Measurements from ENCODE around the gene TM9SF4.

Gene TM9SF4

DNA sequence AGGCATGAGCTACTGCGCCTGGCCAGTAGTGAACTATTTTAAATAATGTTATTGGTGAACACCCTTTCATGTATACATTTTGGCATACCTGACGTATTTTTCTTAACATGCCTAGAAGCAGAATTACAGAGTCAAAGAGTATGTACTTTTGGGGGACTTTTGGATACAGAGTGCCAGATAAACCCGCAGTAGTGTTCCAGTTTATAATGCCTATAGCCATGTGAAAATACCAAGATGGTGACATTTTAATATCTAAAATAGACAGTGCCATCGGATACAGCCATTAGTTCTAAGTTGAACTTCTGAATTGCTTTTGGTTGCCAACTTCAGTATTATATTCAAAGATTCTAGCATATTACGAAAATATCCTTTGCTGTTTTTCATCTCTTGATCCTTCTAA is 20.3 kb downstream of the TM9SF4 start:
- no peak for DNase-seq (ENCODE audit: low read depth)

- no peak for DNase-seq (ENCODE audit: low read depth)
Observed at GRCh38 chr20:32130352-32130751, 20.8 kb downstream of the TM9SF4 start.

DNA sequence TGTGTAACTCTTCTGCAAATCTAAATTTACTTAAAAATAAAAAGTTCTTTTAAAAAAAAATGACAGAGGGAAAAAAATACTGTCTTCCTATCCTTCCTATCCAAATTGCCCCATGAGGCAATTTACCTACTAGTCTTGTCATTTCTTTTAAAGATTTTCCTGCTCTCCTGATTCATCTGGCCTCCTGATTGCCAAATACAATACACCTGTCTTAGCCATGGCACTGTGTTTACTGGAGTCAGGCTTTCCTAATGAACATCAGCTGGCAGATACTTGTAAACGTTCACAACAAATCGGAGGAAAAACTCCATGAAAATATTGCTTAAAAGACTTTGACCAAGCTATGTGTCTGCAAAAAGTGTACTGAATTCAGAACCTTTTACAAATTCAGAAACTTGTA is 21.5 kb downstream of the TM9SF4 start:
- DNase-seq (ENCODE audit: low read depth) = no peak

DNA sequence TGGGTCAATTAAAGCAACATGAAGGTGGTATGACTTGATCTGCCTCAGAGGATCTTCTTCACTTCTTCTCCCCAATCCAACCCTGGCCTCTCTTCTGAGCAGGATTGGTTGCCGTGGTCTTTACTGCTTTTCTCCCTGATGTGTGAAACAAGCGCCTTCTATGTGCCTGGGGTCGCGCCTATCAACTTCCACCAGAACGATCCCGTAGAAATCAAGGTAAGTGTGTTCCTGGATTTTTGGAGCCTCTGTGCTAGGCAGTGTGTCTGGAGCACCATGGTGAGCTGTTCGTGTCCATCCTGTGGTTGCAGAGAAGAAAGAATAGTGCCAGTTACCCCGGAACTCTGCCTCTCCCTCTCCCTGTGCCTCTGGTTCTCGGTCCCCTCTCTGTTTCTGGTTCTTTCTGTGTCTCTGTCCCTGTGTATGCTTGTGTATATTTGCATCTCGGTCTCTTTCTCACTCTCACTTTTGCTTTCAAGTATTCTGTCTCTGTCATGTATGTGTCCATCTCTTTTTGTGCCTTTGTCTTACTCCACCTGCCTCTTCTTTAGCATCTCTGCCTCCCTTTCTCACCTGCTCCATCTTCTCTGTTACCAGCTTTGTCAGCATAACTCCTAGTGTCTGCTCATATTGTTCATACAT is 23.5 kb downstream of the TM9SF4 start:
- no peak for DNase-seq (ENCODE audit: low read depth)

DNA sequence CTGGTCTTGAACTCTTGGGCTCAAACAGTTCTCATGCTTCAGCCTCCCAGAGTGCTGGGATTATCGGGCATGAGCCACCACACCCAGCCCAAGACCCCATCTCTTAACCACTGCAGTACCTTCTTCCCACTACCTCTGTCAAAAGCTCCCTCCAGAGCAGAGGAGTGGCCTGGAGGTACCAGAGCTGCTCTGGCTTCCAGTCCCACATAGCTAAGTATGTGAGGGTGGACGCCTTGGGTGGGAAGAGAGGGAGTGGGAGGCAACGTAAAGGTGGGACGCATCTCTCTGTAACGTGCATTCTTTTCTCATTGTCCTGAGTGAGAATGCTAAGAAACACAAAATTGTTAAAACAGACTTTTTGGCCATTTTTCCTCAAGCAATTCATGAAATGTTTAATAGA is 24.5 kb downstream of the TM9SF4 start:
- DNase-seq (ENCODE audit: low read depth) = no peak

GRCh38 chr20:32135983-32136515 is 26.5 kb downstream of the TM9SF4 start:
- DNase-seq (ENCODE audit: low read depth) = no peak

DNA sequence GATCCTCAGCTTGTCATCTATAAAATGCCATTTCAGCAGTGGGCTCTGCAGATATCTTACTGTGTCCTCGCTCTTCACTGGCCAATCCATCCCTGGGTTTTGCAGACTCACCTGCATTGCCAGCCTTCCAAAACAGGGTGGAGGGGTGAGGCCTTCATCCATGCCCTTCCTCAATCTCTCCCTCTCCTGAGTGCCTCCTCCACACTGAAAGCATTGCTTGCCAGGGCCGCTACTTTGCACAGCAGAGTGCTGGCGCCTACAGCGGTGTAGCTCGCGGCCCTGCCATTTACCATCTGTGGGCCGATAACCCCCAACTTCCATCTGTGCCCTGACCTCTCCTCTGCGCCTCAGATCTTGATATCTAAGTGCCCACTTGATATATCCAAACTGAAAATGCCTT is 29.4 kb downstream of the TM9SF4 start:
- no peak for DNase-seq (ENCODE audit: low read depth)

- no peak for DNase-seq (ENCODE audit: low read depth)
Observed at GRCh38 chr20:32139947-32140346, 30.4 kb downstream of the TM9SF4 start.

DNA sequence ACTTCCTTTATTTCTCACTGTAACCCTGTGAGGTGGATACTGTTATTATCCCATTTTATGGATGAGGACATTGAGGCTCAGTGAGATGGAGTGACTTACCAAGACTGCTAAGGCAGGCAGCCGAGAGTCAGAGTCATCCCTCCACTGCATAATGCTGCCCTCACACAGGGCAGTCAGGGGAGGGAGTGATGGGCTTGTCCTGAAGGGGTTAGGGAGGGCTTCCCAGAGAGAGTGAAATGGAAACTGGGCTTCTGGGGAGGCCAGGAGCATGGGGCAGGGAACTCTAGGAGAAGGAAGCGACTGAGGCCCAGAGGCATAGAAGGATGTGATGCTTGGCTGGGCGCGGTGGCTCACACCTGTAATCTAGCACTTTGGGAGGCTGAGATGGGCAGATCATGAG is 31.1 kb downstream of the TM9SF4 start:
- DNase-seq (ENCODE audit: low read depth) = no peak

GRCh38 chr20:32141465-32141980 is 32.0 kb downstream of the TM9SF4 start:
- DNase-seq (ENCODE audit: low read depth) = no peak

- no peak for DNase-seq (ENCODE audit: low read depth)
Observed at GRCh38 chr20:32142088-32142487, 32.6 kb downstream of the TM9SF4 start.

DNA sequence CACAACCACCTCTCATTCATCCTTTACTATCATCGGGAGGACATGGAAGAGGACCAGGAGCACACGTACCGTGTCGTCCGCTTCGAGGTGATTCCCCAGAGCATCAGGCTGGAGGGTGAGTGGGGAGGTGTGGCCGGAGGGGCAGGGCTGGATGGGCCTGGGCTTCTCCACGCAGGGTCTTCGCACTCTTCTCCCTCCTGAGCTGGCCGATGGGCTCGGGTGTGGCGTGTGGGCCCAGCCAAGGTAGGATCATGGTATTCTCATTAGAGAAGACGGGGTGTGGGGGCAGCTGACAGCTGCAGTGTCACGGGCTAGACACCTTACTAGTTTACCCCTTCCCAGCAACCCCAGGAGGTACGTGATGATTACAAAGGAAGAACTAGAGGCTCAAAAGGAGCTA is 33.5 kb downstream of the TM9SF4 start:
- no peak for DNase-seq (ENCODE audit: low read depth)

DNA sequence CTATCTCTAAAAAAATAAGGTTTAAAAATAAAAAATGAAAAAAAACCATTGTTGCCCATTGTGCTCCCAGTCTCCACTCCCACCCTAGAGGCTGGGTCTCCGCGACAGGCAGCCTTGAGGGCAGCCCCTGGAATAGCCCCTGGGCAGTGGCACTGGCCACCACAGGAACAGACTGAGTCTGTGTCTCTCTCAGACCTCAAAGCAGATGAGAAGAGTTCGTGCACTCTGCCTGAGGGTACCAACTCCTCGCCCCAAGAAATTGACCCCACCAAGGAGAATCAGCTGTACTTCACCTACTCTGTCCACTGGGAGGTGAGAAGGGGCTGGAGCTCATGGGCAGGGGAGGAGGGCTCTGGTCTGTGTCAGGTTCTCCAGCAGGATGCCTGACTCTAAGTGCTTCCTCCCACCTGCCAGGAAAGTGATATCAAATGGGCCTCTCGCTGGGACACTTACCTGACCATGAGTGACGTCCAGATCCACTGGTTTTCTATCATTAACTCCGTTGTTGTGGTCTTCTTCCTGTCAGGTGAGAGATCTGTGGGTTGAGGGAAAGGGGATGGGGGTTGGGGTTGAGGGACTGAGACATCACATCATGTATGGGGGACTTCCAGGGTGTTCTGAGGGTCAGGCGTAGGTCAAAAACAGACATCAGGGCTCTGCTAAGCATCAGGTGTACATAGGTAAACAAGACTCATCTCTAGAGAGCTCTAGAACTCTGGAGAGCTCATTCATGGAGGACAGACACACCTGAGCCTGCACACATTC is 35.6 kb downstream of the TM9SF4 start:
- no peak for DNase-seq (ENCODE audit: low read depth)

GRCh38 chr20:32149566-32150170 is 40.2 kb downstream of the TM9SF4 start:
- no peak for DNase-seq (ENCODE audit: low read depth)

- DNase-seq (ENCODE audit: low read depth) = no peak
Observed at GRCh38 chr20:32150291-32150848, 40.9 kb downstream of the TM9SF4 start.

DNA sequence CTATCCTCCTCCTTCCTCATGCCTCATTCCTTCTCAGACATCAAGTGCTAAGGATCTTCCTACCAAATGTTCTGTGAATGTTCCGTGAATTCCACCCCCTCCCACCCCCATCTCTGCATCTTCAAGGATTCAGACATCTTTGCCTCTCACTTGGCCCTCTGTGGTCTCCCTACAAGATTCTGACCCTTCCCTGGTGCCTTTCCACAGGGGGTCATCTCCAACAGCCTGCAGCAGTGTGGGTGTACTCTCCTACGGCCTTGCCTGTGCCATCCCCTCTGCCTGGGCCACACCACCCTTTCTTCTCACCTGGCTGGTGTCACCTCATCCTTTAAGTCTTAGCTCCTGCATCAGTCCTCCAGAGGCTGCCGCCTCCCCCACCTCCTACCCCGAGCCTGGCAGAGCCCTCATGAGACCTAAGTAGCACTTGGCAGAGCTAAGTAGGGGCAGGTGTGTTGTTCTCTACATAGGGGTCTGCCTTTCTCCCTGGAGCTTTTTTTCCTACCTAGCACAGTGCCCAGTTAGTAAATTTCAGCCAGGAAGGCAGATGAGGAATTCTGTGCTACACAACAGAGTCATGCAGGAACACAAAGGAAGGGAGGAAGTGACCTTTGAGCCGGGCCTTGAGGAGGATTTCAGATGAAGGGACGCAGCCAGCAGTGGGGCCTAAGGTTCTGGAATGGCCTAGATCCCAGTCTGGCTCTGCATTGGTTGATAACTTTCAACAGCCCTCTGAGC is 43.1 kb downstream of the TM9SF4 start:
- DNase-seq (ENCODE audit: low read depth) = no peak

- no peak for DNase-seq (ENCODE audit: low read depth)
Observed at GRCh38 chr20:32153156-32153665, 43.7 kb downstream of the TM9SF4 start.

- DNase-seq (ENCODE audit: low read depth) = no peak
Observed at GRCh38 chr20:32153771-32154170, 44.3 kb downstream of the TM9SF4 start.

- DNase-seq (ENCODE audit: low read depth) = peak; percentile 24
Observed at GRCh38 chr20:32155017-32155981, 45.8 kb downstream of the TM9SF4 start.

DNA sequence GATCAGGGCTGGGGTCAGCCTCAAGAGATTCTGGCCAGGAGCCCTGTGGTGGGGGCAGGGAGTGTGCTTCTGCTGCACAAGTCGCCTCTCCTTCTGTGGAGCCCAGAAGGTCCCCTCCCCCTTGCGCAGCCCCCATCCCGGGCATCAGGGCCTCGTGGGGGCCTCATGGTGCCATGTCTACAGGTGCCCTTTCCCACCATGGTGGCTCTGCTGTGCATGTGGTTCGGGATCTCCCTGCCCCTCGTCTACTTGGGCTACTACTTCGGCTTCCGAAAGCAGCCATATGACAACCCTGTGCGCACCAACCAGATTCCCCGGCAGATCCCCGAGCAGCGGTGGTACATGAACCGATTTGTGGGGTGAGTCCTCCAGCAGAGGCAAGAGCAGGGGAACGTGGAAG is 48.1 kb downstream of the TM9SF4 start:
- no peak for DNase-seq (ENCODE audit: low read depth)
